Stimulated activated CD8-positive, alpha-beta memory T cell treated with anti-CD3 and anti-CD28 coated beads, Interleukin-7, amount 100 ng/mL, for 48 hours (primary cell): ENCODE measurements around the gene LAMA4.

Source experiments
- DNase-seq, 2 donors: peaks; one replicate each; pipeline ENCODE4 v3.0.0-alpha.2; 2020; ENCODE audit warnings: low read depth in 1 of 2; ENCODE audit errors: extremely low read depth in 1 of 2

LAMA4 gene

GRCh38 chr6:112194511-112194910, 59.9 kb downstream of the LAMA4 start:
- DNase-seq: no peak

DNA sequence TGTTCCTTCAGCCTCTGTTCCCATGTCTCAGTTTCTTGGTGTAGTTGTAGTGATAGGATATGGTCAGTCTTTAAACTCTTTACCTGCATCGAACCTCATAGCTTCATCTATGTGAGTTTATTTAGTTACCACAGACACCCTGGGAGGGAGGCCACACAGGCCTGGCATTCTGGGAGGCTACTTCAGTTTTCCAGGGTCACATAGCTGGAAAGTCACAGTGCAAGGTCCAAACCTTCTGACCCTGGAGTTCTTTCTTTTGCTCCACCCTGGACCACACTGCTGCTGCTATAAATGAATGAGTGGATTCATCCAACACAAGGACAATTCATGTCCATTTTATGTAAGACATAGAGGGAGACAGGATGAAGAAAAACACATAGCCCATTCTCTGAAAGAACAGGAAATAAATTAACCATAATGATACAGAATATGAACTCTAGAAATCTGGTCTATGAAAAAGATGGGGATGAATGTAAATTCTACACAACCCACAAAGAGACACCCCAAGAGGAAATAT, 60.8 kb downstream of the LAMA4 start:
- DNase-seq: no peak

- DNase-seq: no peak
These were observed 61.2 kb downstream of the LAMA4 start for GRCh38 chr6:112193117-112193516.

DNA sequence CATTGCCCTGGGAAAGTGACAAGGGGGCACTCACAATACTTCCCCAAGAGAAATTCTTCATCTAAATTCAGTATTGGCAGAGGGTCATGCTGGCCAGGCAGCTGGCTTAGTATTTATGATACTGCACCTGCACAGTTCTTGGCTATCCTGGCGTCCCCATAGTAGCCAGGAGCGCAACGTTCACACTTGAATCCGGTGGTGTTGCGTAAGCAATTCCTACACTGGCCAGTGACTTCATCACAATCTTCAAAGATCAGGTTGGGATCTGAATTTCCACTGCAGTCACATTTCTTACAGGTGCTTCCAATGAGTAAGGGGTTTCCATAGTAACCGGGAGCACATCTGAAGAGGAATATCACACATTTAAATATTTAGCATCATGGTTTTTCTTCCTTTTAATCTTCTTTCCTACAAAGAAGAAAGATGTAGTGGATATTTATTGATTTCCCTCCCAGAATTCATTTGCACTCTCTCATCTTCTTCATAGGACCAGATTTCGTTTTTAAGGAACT, 62.8 kb downstream of the LAMA4 start:
- DNase-seq: no peak

GRCh38 chr6:112190164-112190563, 64.2 kb downstream of the LAMA4 start:
- DNase-seq: no peak

DNA sequence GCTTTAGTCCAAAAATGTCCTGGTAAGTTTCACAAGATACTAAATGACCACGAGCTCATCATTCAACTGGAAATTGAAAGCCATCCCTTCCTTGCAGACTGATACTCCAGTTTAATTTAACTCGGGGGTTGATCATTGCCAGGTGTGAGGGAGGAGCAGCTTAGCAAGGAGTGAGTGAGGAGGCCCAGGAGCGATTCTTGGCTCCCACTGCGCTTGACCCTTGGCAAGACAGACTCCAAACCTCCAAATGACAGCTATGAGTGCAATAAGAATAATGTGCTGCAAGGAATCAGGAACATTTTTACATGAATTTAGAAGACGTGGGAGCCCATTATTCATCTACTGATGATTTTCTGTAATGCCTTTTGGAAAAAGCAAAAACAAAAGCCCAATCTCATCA, 64.9 kb downstream of the LAMA4 start:
- no peak for DNase-seq

DNA sequence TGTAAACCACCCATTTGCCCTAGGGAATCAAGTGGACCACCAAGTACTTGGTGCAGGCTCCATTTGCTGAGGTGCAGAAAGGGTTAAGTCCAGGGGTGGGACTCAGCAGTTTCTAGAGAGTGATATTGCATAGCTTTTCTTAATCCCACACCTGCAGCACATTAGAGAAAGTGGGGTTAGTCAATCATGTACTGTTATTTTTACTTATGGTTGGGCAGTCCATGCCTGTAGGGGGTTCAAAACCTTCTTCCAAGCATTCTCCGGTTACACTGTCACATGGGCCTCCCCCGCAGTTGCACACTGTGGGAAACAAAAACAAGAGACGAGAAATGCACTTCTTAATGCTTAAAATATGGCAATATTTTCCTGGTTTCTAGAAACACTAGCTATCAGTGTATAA, 65.5 kb downstream of the LAMA4 start:
- DNase-seq: no peak

- DNase-seq: no peak
These were observed 66.6 kb downstream of the LAMA4 start for GRCh38 chr6:112187736-112188135.

DNA sequence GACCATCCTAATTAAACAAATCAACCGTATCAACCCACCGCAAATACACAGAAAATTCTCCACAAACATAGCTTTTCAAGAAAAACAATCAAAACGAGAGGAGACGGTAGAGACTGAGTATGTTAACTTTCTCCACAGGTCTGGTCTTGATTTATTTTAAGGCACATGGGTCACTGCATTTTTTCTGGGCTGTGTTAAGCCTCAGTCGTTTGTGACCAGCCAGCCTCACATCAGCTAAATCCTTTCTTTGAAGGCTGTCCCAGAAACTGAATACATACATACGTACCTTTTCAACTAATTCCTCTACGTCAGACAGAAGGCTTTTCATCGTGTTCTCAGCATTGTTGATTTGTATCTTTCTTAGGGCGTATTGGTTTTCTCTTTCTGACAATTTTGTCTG, 69.4 kb downstream of the LAMA4 start:
- no peak for DNase-seq

DNA sequence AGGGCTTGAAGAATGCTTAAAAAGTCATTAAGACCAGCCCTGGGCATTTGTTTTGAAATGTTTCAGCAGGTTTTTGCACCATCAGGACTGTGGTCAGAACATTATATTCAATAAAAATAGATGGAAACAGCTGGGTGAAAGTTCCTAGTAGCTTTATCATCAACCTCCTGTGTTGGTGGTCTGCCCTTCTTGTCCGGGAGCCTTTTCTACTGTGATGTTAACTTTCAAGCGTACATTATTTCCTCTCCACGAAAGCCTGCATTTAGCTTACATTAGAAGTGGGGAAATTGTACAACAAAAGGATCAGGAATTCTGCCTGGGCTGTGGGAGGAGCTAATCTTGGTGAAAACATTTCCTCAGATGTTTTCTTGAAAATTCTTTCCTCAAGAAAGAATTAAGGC, 71.1 kb downstream of the LAMA4 start:
- DNase-seq: no peak

- DNase-seq: no peak
These were observed 73.2 kb downstream of the LAMA4 start for GRCh38 chr6:112181130-112181529.

DNA sequence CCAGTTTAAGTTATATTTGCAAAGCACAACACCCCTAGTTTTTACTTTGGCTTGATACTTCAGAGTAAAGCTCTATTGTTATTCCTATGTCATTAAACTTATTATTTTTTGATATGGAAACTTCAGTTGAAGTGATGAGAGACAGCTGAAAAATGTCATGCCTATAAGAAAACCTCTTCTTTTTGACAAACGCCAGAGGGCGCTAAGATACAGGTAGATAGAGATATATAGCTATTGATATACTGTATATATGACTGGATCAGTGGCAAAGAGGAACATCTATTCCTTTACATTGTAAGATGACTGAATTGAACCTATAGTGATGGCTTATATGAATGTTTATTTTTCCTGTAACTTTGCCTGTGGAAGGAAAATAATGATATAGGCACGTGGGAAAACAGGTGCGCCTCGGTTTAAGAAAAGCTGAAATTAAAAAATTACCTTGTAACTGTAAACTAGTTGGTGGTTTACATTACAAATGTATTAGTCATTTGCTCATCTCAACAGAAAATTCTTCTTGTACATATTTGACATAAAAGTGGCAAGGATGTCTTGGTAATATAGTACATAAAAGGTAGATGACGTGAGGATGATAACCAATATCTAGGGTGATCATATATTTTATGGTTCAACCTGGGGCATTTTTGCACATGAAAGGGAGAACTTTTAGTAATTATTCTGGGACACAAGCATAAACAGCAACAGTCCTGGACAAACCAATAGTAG, 74.1 kb downstream of the LAMA4 start:
- peak in 1 of 2 donors; percentile 4 for DNase-seq

GRCh38 chr6:112179631-112180030, 74.7 kb downstream of the LAMA4 start:
- DNase-seq: no peak

DNA sequence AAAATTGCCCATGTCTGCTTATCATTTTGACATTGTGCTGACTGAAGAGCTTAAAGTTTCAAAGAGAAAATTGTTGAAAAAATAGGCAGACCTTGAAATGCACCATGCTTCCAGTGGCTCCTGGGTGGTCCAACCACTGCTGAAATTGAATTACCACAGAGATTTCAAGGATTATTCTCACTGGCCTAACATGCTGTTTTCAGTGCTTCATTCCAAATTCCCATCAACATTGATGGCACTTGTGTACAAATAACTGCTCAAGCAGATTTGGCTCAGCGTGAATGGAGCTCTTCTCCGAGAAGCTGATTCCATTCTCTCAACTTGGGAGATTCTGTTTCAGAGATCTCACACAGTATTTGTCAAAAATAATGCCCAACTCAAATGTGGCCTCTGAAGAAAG, 75.5 kb downstream of the LAMA4 start:
- DNase-seq: no peak

DNA sequence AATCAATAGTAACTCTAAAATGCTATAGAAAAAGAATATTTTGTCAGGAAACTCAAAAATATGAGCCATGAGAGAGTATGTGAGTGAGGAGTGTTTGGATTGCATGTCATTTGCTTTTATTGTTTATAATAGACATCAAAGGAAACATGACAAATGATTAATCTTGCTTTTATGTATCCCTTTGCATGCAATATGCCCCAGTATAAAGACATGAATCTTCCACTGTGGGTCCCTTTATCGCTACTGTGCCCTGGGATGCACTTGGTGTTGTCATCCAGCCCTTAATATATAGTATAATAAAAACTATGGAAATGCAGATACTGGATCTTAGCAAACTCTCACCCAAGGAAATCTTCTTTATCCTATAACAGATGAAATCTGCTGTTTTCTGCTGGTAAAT, 77.3 kb downstream of the LAMA4 start:
- DNase-seq: no peak

GRCh38 chr6:112176175-112176574, 78.2 kb downstream of the LAMA4 start:
- no peak for DNase-seq

- no peak for DNase-seq
These were observed 81.1 kb downstream of the LAMA4 start for GRCh38 chr6:112173221-112173804.

DNA sequence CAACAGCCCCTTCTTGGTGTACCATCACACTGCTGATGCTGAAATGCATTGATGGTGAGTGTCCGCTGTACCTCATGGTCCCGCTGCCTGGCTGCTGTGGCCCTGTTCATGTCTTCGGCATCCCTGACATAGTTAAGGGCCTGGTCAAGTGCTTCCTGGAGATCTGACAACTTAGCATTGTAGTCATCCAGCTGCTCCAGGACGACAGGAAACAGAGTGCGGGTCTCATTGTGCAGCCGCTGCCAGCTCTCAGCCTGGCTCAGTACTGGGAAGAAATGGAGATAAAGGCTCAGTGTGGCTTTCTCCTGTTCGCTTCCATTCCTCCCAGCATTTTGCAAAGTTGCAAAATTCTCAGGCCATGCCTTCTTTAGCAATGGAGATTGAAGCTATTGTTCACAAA, 81.8 kb downstream of the LAMA4 start:
- DNase-seq: no peak

DNA sequence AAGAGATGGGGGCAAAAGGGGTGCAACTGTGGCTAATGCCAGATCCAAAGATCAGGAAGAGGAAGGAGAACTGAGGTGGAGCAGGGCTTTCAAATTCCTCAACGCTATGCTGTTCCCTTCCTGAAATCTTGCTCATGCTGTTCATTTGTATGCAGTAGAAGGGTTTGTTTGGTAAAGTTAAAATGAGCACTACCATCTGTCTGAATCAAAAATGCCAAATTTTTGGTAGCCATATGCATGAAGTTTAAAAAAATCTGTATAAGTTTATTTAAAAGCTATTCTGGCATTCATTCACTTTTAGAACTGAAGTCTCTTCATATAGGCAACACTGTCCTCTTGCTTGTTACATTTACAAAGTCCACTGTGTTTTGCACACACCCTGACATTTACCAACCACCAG, 84.8 kb downstream of the LAMA4 start:
- no peak for DNase-seq

DNA sequence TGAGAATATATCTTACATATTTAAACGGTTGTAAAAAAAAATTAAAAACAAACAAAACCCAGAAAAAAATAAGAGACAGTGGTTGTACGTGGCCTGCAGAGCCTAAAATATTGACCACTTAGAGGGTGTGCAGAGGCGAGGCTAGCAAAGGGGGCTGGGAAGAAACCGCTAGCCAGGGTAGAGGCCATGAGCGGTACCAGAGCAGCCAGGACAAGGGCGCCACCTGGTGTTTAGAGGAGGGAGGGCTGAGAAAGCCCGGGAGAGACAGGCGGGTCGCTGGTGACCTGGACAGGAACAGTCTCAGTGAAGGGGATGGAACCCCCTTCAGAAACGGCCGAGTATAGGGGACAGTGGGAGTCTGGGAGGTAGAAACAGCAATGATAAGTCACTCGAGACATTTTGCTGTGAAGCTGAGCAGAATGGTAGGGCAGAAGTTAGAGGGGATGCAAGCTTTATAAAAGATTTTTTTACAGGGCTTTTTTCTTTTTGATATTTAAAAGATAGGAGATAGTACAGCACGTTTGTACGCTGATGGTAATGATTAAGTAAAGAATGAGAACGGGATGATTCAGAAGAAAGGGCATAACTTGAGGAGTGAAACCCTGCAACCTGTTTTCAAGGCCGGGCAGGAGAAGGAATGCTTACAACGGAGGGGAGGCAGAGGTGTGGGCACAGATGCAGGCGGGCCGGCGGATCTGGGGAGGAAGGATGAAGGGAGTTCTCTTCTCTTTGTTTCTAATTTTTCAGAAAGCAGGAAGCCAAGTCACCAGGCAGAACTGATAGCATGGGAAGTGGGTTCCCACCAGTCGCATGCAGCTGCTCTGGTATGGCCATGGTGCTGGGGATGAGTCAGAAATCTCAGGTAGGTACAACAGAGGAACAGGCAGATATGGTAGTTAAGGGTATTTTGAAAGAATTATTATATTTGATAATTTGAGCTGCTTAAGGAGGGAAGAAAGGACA, 90.8 kb downstream of the LAMA4 start:
- DNase-seq: peak; percentile 60 to 67

DNA sequence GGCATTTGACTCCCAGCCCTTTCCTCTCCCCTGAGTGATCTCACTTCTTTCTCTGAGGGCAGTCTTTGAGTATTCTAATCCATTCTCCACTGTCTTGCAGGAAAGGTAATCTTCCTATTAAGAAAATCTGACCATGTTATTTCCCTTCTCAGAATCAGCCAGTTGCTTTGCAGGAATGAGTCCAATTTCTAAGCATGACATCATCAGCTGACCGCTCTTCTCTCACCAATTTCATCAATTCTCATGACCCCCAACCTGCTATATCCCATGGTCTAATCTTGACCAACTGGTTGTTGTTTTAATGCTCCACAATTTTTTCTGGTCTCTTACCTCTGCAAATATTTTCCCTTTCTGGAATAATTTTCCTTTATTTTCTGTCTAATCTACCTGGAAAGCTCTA, 93.6 kb downstream of the LAMA4 start:
- DNase-seq: no peak
